Measurements from ENCODE around the gene ADGRB2.

The ADGRB2 gene

GRCh38 chr1:31702836-31703404, 61.2 kb downstream of the ADGRB2 start:
- TF ChIP-seq EZH2 (optimal IDR thresholded peaks at IDR 0.05; ENCODE audit: low read depth, low read length), result no peak
- TF ChIP-seq, protein P1, sequence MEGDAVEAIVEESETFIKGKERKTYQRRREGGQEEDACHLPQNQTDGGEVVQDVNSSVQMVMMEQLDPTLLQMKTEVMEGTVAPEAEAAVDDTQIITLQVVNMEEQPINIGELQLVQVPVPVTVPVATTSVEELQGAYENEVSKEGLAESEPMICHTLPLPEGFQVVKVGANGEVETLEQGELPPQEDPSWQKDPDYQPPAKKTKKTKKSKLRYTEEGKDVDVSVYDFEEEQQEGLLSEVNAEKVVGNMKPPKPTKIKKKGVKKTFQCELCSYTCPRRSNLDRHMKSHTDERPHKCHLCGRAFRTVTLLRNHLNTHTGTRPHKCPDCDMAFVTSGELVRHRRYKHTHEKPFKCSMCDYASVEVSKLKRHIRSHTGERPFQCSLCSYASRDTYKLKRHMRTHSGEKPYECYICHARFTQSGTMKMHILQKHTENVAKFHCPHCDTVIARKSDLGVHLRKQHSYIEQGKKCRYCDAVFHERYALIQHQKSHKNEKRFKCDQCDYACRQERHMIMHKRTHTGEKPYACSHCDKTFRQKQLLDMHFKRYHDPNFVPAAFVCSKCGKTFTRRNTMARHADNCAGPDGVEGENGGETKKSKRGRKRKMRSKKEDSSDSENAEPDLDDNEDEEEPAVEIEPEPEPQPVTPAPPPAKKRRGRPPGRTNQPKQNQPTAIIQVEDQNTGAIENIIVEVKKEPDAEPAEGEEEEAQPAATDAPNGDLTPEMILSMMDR (IDR thresholded peaks at IDR 0.05; ENCODE audit: low read length), result no peak
- no peak for TF ChIP-seq EZH2phosphoT487 (IDR thresholded peaks at IDR 0.05; ENCODE audit: low read length)
- H3K79me2 ChIP-seq (ENCODE audit: low read length), result no peaks in the 10 kb centered on the region
- no peaks in the 10 kb centered on the region for H3K4me1 ChIP-seq (ENCODE audit: low read length)
- H3F3A ChIP-seq (ENCODE audit: insufficient read depth, low read length), result no peaks in the 10 kb centered on the region
- no peak overlapping the region for H2AFZ ChIP-seq (ENCODE audit: low read length)
- peaks cover 29% of the 10 kb centered on the region for H3K27me3 ChIP-seq (replicated peaks; ENCODE audit: insufficient read depth, low read length)
- no peaks in the 10 kb centered on the region for H3K9me2 ChIP-seq (replicated peaks; ENCODE audit: insufficient read depth, low read length)
- H3K9ac ChIP-seq (ENCODE audit: low read length), result no peak overlapping the region
- no peaks in the 10 kb centered on the region for H4K20me1 ChIP-seq (ENCODE audit: insufficient read depth, low read length)
- no peaks in the 10 kb centered on the region for H3K9me3 ChIP-seq (replicated peaks; ENCODE audit: insufficient read depth, low read length)
- DNase-seq, result no peak
- H3K4me2 ChIP-seq (ENCODE audit: low read depth, low read length), result no peak overlapping the region
- H3K4me3 ChIP-seq (ENCODE audit: low read length), result no peak overlapping the region
- no peaks in the 10 kb centered on the region for H3K36me3 ChIP-seq (replicated peaks; ENCODE audit: insufficient read depth, low read length)
- H3K27ac ChIP-seq (ENCODE audit: low read length), result no peak overlapping the region

DNA sequence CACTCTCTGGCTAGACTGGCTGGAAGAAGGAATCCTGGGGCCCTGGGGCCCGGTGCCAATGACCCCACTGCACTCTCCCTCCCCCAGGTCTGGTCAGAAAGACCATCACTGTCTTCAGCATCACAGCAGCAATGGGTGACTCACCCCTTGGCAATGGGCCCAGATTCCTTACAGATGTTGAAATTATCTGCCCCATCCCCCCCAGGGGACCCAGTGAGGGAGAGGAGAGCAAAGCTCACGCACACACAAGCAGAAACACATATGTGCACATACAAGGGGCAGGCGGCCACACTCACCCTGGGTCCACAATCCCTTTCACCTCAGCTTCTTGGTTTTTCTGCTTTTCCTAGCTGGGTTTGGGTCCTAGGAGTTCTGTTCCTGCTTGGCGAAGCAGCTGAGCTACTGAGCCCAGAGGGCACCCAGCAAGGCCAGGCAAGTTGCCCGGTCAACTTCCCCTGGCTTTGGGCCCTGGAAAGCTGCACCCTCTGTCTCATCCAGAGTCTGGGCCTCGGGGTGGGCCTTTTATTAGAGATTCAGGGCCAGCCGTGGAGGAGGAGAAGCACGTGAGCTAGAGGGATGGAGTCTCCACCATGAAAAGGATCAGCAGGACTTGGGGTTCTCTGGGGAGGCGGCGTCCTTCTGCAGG, 62.9 kb downstream of the ADGRB2 start:
- H3K9me2 ChIP-seq (replicated peaks; ENCODE audit: insufficient read depth, low read length), result no peaks in the 10 kb centered on the region
- H2AFZ ChIP-seq (ENCODE audit: low read length), result no peak overlapping the region
- H3K4me1 ChIP-seq (ENCODE audit: low read length), result no peaks in the 10 kb centered on the region
- no peaks in the 10 kb centered on the region for H3F3A ChIP-seq (ENCODE audit: insufficient read depth, low read length)
- no peaks in the 10 kb centered on the region for H3K79me2 ChIP-seq (ENCODE audit: low read length)
- no peaks in the 10 kb centered on the region for H4K20me1 ChIP-seq (ENCODE audit: insufficient read depth, low read length)
- TF ChIP-seq EZH2phosphoT487 (IDR thresholded peaks at IDR 0.05; ENCODE audit: low read length) (no peak), EZH2 (optimal IDR thresholded peaks at IDR 0.05; ENCODE audit: low read depth, low read length) (no peak)
- TF ChIP-seq, protein P1 (IDR thresholded peaks at IDR 0.05; ENCODE audit: low read length), result no peak
- no peak for DNase-seq
- no peaks in the 10 kb centered on the region for H3K36me3 ChIP-seq (replicated peaks; ENCODE audit: insufficient read depth, low read length)
- peaks cover 45% of the 10 kb centered on the region for H3K27me3 ChIP-seq (replicated peaks; ENCODE audit: insufficient read depth, low read length)
- H3K4me3 ChIP-seq (ENCODE audit: low read length), result no peak overlapping the region
- no peak overlapping the region for H3K4me2 ChIP-seq (ENCODE audit: low read depth, low read length)
- no peak overlapping the region for H3K27ac ChIP-seq (ENCODE audit: low read length)
- no peak overlapping the region for H3K9ac ChIP-seq (ENCODE audit: low read length)
- no peaks in the 10 kb centered on the region for H3K9me3 ChIP-seq (replicated peaks; ENCODE audit: insufficient read depth, low read length)

- H3K27ac ChIP-seq (ENCODE audit: low read length), result no peak overlapping the region
- no peak for TF ChIP-seq EZH2phosphoT487 (IDR thresholded peaks at IDR 0.05; ENCODE audit: low read length)
- TF ChIP-seq EZH2 (optimal IDR thresholded peaks at IDR 0.05; ENCODE audit: low read depth, low read length), result no peak
- TF ChIP-seq, protein P1 (IDR thresholded peaks at IDR 0.05; ENCODE audit: low read length), result no peak
- H3K9me3 ChIP-seq (replicated peaks; ENCODE audit: insufficient read depth, low read length), result no peaks in the 10 kb centered on the region
- no peak for DNase-seq
- H3K9ac ChIP-seq (ENCODE audit: low read length), result no peak overlapping the region
- no peak overlapping the region for H2AFZ ChIP-seq (ENCODE audit: low read length)
- peaks cover 48% of the 10 kb centered on the region for H3K27me3 ChIP-seq (replicated peaks; ENCODE audit: insufficient read depth, low read length)
- H3K9me2 ChIP-seq (replicated peaks; ENCODE audit: insufficient read depth, low read length), result no peaks in the 10 kb centered on the region
- H3K36me3 ChIP-seq (replicated peaks; ENCODE audit: insufficient read depth, low read length), result no peaks in the 10 kb centered on the region
- no peak overlapping the region for H3K4me2 ChIP-seq (ENCODE audit: low read depth, low read length)
- H3F3A ChIP-seq (ENCODE audit: insufficient read depth, low read length), result no peaks in the 10 kb centered on the region
- H3K79me2 ChIP-seq (ENCODE audit: low read length), result no peaks in the 10 kb centered on the region
- H4K20me1 ChIP-seq (ENCODE audit: insufficient read depth, low read length), result no peaks in the 10 kb centered on the region
- H3K4me3 ChIP-seq (ENCODE audit: low read length), result no peak overlapping the region
- H3K4me1 ChIP-seq (ENCODE audit: low read length), result no peaks in the 10 kb centered on the region
Measured at GRCh38 chr1:31700468-31701090, 63.6 kb downstream of the ADGRB2 start.

Data from MM.1S (cell line).